Suprapubic skin (tissue), 4 donors: Measurements from ENCODE around the gene RPTOR. TPM values are rescaled to one million over a fixed set of nuclear protein-coding genes. Genes with fewer than 3 reads are reported as not detected.

Source experiments
- DNase-seq, 2 donors: peaks; one replicate each; pipeline ENCODE4 v3.0.0-alpha.2; 2019; ENCODE audit warnings: low spot score in 2 of 2
- H3K27ac ChIP-seq: fragments of 200-600 bp; sonication (generic); one replicate; pipeline ENCODE4 v1.5.1; 2019
- H3K27me3 ChIP-seq: fragments of 200-600 bp; sonication (generic); one replicate; pipeline ENCODE4 v1.5.1; 2019
- H3K36me3 ChIP-seq: fragments of 200-600 bp; sonication (generic); one replicate; pipeline ENCODE4 v1.5.1; 2019
- H3K4me1 ChIP-seq: fragments of 200-600 bp; sonication (generic); one replicate; pipeline ENCODE4 v1.5.1; 2019
- H3K4me3 ChIP-seq: fragments of 200-600 bp; sonication (generic); one replicate; pipeline ENCODE4 v1.5.1; 2019; ENCODE audit warnings: mild to moderate bottlenecking
- H3K9me3 ChIP-seq: fragments of 200-600 bp; sonication (generic); one replicate; pipeline ENCODE4 v1.5.1; 2019
- EP300 ChIP-seq: sonication (generic); formaldehyde crosslinking; IDR thresholded peaks from one replicate; pipeline ENCODE4 v1.6.1; 2017; ENCODE audit warnings: antibody characterized with exemption
- POLR2A ChIP-seq, 2 donors: fragments of 450-650 bp; IDR thresholded peaks; one replicate each; pipeline ENCODE4 v1.6.1; 2017; ENCODE audit warnings: antibody characterized with exemption in 2 of 2, mild to moderate bottlenecking in 2 of 2, moderate library complexity in 2 of 2
- POLR2AphosphoS5 ChIP-seq, 3 donors: sonication (generic); formaldehyde crosslinking; IDR thresholded peaks; one replicate each; pipeline ENCODE4 v1.6.1; 2017; ENCODE audit warnings: antibody characterized with exemption in 3 of 3
- WGBS: methylation state at CpG from one replicate; pipeline ENCODE4 v1.1.5; 2018; 5-methylcytosine and 5-hydroxymethylcytosine counted together
- total RNA-seq, 4 donors: library from RNA; depleted of rRNA; stranded (reverse); fragments of >200 nt; gene quantifications; one replicate each; pipeline ENCODE4 v1.1.0, GENCODE V29; 2016
- TF ChIP-seq, protein P1 (sequence below), 2 donors: fragments of 200-600 bp in 1 of 2; fragments of 450-650 bp in 1 of 2; sonication (generic) in 1 of 2; IDR thresholded peaks; one replicate each; pipeline ENCODE4 v1.5.1; 2016 to 2019; ENCODE audit warnings: antibody characterized with exemption in 2 of 2, mild to moderate bottlenecking in 1 of 2, moderate library complexity in 1 of 2

Gene RPTOR
- total RNA-seq, 4 donors from 2014 or later = 45.8 to 84.6 (median 53.0) TPM

- Histone ChIP-seq H3K27me3 (no peaks in the 10 kb centered on the region), H3K4me1 (peaks cover 5% of the 10 kb centered on the region), H3K4me3 (no peak overlapping the region), H3K36me3 (peaks cover 5% of the 10 kb centered on the region), H3K9me3 (no peaks in the 10 kb centered on the region), H3K27ac (no peak overlapping the region)
- peak; percentile 47 to 61 for DNase-seq
- TF ChIP-seq EP300 (no peak), POLR2AphosphoS5 (IDR thresholded peaks at IDR 0.05) (no peak), POLR2A (IDR thresholded peaks at IDR 0.05) (no peak)
- TF ChIP-seq, protein P1, sequence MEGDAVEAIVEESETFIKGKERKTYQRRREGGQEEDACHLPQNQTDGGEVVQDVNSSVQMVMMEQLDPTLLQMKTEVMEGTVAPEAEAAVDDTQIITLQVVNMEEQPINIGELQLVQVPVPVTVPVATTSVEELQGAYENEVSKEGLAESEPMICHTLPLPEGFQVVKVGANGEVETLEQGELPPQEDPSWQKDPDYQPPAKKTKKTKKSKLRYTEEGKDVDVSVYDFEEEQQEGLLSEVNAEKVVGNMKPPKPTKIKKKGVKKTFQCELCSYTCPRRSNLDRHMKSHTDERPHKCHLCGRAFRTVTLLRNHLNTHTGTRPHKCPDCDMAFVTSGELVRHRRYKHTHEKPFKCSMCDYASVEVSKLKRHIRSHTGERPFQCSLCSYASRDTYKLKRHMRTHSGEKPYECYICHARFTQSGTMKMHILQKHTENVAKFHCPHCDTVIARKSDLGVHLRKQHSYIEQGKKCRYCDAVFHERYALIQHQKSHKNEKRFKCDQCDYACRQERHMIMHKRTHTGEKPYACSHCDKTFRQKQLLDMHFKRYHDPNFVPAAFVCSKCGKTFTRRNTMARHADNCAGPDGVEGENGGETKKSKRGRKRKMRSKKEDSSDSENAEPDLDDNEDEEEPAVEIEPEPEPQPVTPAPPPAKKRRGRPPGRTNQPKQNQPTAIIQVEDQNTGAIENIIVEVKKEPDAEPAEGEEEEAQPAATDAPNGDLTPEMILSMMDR (IDR thresholded peaks at IDR 0.05) = no peak
- 95% methylated on average over 20 of the region's 20 CpGs for WGBS
Observed at GRCh38 chr17:80774146-80774545, 229.5 kb downstream of the RPTOR start.

DNA sequence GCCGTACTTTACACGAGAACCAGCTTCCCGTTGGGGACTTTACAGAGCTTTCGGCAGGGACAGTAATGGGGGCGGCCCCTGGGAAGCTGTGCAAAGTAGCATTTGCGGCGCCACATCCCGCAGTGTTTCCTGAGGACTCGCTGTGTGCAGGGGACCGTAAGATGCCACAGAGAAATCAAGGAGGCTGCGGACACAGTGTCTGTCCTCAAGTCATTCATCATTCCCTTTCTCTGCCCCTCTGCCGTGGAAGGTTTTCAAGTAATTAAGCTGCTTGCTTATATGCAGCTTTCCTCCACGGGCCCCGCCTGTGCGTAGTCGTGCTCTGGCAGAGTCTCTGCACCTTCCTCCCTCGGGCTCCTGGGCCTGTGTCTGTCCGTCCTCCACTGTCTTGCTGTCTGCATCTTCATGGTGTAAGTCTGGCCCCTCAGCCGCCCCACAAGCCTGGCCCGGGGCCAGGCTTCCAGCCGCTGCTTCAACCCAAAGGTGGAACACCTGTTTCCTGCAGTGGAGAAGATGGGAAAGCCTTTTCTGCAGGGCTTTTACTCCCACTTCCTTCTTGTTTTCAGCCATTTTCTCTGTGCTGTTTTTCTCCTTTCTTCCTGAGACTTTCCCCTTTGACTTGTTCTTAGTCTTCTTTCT lies 230.1 kb downstream of the RPTOR start:
- Histone ChIP-seq H3K4me1 (peaks cover 5% of the 10 kb centered on the region), H3K27ac (no peak overlapping the region), H3K9me3 (no peaks in the 10 kb centered on the region), H3K4me3 (no peak overlapping the region), H3K36me3 (peaks cover 5% of the 10 kb centered on the region), H3K27me3 (no peaks in the 10 kb centered on the region)
- 81% methylated on average over 21 of the region's 21 CpGs for WGBS
- TF ChIP-seq POLR2AphosphoS5 (IDR thresholded peaks at IDR 0.05) (no peak), EP300 (no peak), POLR2A (IDR thresholded peaks at IDR 0.05) (no peak)
- TF ChIP-seq, protein P1 (IDR thresholded peaks at IDR 0.05) = no peak
- DNase-seq = peak; percentile 44 to 65

- 98% methylated on average over 2 of the region's 2 CpGs for WGBS
- TF ChIP-seq, protein P1 (IDR thresholded peaks at IDR 0.05) = no peak
- TF ChIP-seq POLR2AphosphoS5 (IDR thresholded peaks at IDR 0.05) (no peak), POLR2A (IDR thresholded peaks at IDR 0.05) (no peak), EP300 (no peak)
- Histone ChIP-seq H3K36me3 (peaks cover 5% of the 10 kb centered on the region), H3K4me3 (no peak overlapping the region), H3K4me1 (peaks cover 10% of the 10 kb centered on the region), H3K27me3 (no peaks in the 10 kb centered on the region), H3K9me3 (no peaks in the 10 kb centered on the region), H3K27ac (no peak overlapping the region)
- DNase-seq = no peak
Observed at GRCh38 chr17:80775863-80776262, 231.2 kb downstream of the RPTOR start.

DNA sequence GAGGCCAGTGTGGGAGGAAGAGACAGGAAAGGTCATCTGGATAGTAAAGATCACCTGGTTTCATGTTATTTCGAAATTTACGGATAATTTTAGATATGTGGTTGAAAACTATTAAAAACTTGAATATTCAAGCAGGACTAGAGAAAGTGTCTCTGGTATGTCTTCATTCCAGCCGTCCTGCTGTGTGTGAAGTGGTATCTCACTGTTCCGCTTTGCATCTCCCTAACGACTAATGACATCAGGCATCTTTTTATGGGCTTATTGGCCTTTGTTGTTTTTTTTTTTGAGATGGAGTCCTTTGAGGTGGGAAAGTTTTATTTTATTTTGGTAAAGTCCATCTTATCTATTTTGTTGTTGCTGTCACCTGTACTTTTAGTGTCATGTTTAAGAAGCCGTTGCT lies 232.6 kb downstream of the RPTOR start:
- 97% methylated on average over 6 of the region's 6 CpGs for WGBS
- no peaks in the 10 kb centered on the region for H3K9me3 ChIP-seq
- peaks cover 10% of the 10 kb centered on the region for H3K4me1 ChIP-seq
- no peak overlapping the region for H3K27ac ChIP-seq
- peak in 1 of 2 donors; percentile 2 for DNase-seq
- H3K27me3 ChIP-seq = no peaks in the 10 kb centered on the region
- H3K4me3 ChIP-seq = no peak overlapping the region
- peaks cover 5% of the 10 kb centered on the region for H3K36me3 ChIP-seq
- TF ChIP-seq POLR2A (IDR thresholded peaks at IDR 0.05) = no peak
- TF ChIP-seq, protein P1 (IDR thresholded peaks at IDR 0.05) = no peak
- no peak for TF ChIP-seq POLR2AphosphoS5 (IDR thresholded peaks at IDR 0.05)
- TF ChIP-seq EP300 = no peak

GRCh38 chr17:80778716-80779115 lies 234.1 kb downstream of the RPTOR start:
- Histone ChIP-seq H3K4me1 (peaks cover 19% of the 10 kb centered on the region), H3K27ac (no peak overlapping the region), H3K27me3 (no peaks in the 10 kb centered on the region), H3K36me3 (peaks cover 5% of the 10 kb centered on the region), H3K4me3 (no peak overlapping the region), H3K9me3 (no peaks in the 10 kb centered on the region)
- peak in 1 of 2 donors; percentile 13 for DNase-seq
- 97% methylated on average over 13 of the region's 13 CpGs for WGBS
- TF ChIP-seq, protein P1 (IDR thresholded peaks at IDR 0.05) = no peak
- no peak for TF ChIP-seq POLR2A (IDR thresholded peaks at IDR 0.05)
- TF ChIP-seq POLR2AphosphoS5 (IDR thresholded peaks at IDR 0.05) = no peak
- TF ChIP-seq EP300 = no peak
